SK-N-SH treated with all-trans-retinoic acid at 6 μM for 48 hours (cell line): ENCODE data around the gene UPK1A.

Experiments used
- ATAC-seq: fragments of 200-7000 bp; cut with Tn5 transposase; 3 replicates; pipeline ENCODE4 v1.9.1; 2020; ENCODE audit warnings: mild to moderate bottlenecking, moderate library complexity
- ARNTL ChIP-seq: fragments of 450-650 bp; formaldehyde crosslinking; IDR thresholded peaks from 2 replicates; pipeline ENCODE4 v1.5.0; 2020; ENCODE audit warnings: low read depth, mild to moderate bottlenecking, moderate library complexity, borderline replicate concordance
- BACH2 ChIP-seq: fragments of 250-450 bp; sonication (Bioruptor Pico); IDR thresholded peaks from 2 replicates; pipeline ENCODE4 v1.9.0; 2021; ENCODE audit warnings: mild to moderate bottlenecking, borderline replicate concordance
- CSDC2 ChIP-seq: fragments of 250-450 bp; sonication (Bioruptor Pico); IDR thresholded peaks from 2 replicates; pipeline ENCODE4 v1.5.0; 2020; ENCODE audit warnings: mild to moderate bottlenecking, moderate library complexity
- CSRNP3 ChIP-seq: fragments of 250-450 bp; sonication (Bioruptor Pico); IDR thresholded peaks from 2 replicates; pipeline ENCODE4 v1.5.1; 2021; ENCODE audit warnings: mild to moderate bottlenecking, moderate library complexity
- ESRRG ChIP-seq: fragments of 250-450 bp; sonication (Bioruptor Pico); IDR thresholded peaks from 2 replicates; pipeline ENCODE4 v1.6.1; 2021; ENCODE audit warnings: mild to moderate bottlenecking
- GLIS3 ChIP-seq: fragments of 250-450 bp; sonication (Bioruptor Pico); IDR thresholded peaks from 2 replicates; pipeline ENCODE4 v1.5.0; 2020; ENCODE audit warnings: mild to moderate bottlenecking, moderate library complexity
- OSR1 ChIP-seq: fragments of 250-450 bp; sonication (Bioruptor Pico); IDR thresholded peaks from 2 replicates; pipeline ENCODE4 v1.8.0; 2022; ENCODE audit warnings: moderate library complexity, mild to moderate bottlenecking, inconsistent platforms
- PATZ1 ChIP-seq: fragments of 250-450 bp; sonication (Bioruptor Pico); IDR thresholded peaks from 2 replicates; pipeline ENCODE4 v1.8.0; 2020; ENCODE audit warnings: mild to moderate bottlenecking, moderate library complexity, borderline replicate concordance
- PPARA ChIP-seq: fragments of 250-450 bp; sonication (Bioruptor Pico); IDR thresholded peaks from 2 replicates; pipeline ENCODE4 v1.5.0; 2020; ENCODE audit warnings: mild to moderate bottlenecking, borderline replicate concordance
- RARB ChIP-seq: fragments of 250-450 bp; sonication (Bioruptor Pico); IDR thresholded peaks from 2 replicates; pipeline ENCODE4 v1.8.0; 2021; ENCODE audit warnings: mild to moderate bottlenecking, moderate library complexity
- TCF4 ChIP-seq: fragments of 250-450 bp; sonication (Bioruptor Pico); IDR thresholded peaks from 2 replicates; pipeline ENCODE4 v1.8.0; 2021; ENCODE audit warnings: mild to moderate bottlenecking, moderate library complexity, borderline replicate concordance
- TOX ChIP-seq: fragments of 250-450 bp; sonication (Bioruptor Pico); IDR thresholded peaks from 2 replicates; pipeline ENCODE4 v1.8.0; 2021; ENCODE audit warnings: mild to moderate bottlenecking, moderate library complexity, borderline replicate concordance
- TSHZ2 ChIP-seq: fragments of 250-450 bp; sonication (Bioruptor Pico); IDR thresholded peaks from 2 replicates; pipeline ENCODE4 v1.5.0; 2020; ENCODE audit warnings: mild to moderate bottlenecking, moderate library complexity
- ZC3H10 ChIP-seq: fragments of 250-450 bp; sonication (Bioruptor Pico); IDR thresholded peaks from 2 replicates; pipeline ENCODE4 v1.5.1; 2021; ENCODE audit warnings: mild to moderate bottlenecking, moderate library complexity
- ZFP30 ChIP-seq: fragments of 450-650 bp; formaldehyde crosslinking; IDR thresholded peaks from 2 replicates; pipeline ENCODE4 v1.5.0; 2022; ENCODE audit warnings: mild to moderate bottlenecking, moderate library complexity
- ZNF565 ChIP-seq: fragments of 450-650 bp; formaldehyde crosslinking; conservative IDR thresholded peaks from 2 replicates; pipeline ENCODE4 v1.5.0; 2020; ENCODE audit warnings: low read depth, mild to moderate bottlenecking, moderate library complexity
- ZNF70 ChIP-seq: fragments of 450-650 bp; formaldehyde crosslinking; IDR thresholded peaks from 2 replicates; pipeline ENCODE4 v1.5.0; 2020; ENCODE audit warnings: mild to moderate bottlenecking, moderate library complexity
- ZNF8 ChIP-seq: fragments of 450-650 bp; formaldehyde crosslinking; IDR thresholded peaks from 2 replicates; pipeline ENCODE4 v1.5.0; 2020; ENCODE audit warnings: mild to moderate bottlenecking, moderate library complexity
- TF ChIP-seq, protein P1 (sequence below): fragments of 250-450 bp; sonication (Bioruptor Pico); IDR thresholded peaks from 2 replicates; pipeline ENCODE4 v1.5.1; 2020; ENCODE audit warnings: low read depth, mild to moderate bottlenecking, moderate library complexity
- TF ChIP-seq, protein P2 (sequence below): fragments of 250-450 bp; sonication (Bioruptor Pico); IDR thresholded peaks from 2 replicates; pipeline ENCODE4 v1.8.0; 2021; ENCODE audit warnings: low read depth, mild to moderate bottlenecking, moderate library complexity, borderline replicate concordance

Gene UPK1A

GRCh38 chr19:35710784-35711723 is 44.7 kb downstream of the UPK1A start:
- TF ChIP-seq TSHZ2 (no peak), BACH2 (CRISPR knock-in tag) (no peak), ESRRG (CRISPR knock-in tag) (no peak), CSRNP3 (CRISPR knock-in tag) (no peak), OSR1 (CRISPR knock-in tag) (no peak), GLIS3 (no peak), TCF4 (CRISPR knock-in tag) (no peak), PATZ1 (no peak), ZFP30 (CRISPR knock-in tag) (no peak), ZC3H10 (CRISPR knock-in tag) (no peak)
- TF ChIP-seq, protein P1, sequence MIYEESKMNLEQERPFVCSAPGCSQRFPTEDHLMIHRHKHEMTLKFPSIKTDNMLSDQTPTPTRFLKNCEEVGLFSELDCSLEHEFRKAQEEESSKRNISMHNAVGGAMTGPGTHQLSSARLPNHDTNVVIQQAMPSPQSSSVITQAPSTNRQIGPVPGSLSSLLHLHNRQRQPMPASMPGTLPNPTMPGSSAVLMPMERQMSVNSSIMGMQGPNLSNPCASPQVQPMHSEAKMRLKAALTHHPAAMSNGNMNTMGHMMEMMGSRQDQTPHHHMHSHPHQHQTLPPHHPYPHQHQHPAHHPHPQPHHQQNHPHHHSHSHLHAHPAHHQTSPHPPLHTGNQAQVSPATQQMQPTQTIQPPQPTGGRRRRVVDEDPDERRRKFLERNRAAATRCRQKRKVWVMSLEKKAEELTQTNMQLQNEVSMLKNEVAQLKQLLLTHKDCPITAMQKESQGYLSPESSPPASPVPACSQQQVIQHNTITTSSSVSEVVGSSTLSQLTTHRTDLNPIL, result no peak
- TF ChIP-seq, protein P2, sequence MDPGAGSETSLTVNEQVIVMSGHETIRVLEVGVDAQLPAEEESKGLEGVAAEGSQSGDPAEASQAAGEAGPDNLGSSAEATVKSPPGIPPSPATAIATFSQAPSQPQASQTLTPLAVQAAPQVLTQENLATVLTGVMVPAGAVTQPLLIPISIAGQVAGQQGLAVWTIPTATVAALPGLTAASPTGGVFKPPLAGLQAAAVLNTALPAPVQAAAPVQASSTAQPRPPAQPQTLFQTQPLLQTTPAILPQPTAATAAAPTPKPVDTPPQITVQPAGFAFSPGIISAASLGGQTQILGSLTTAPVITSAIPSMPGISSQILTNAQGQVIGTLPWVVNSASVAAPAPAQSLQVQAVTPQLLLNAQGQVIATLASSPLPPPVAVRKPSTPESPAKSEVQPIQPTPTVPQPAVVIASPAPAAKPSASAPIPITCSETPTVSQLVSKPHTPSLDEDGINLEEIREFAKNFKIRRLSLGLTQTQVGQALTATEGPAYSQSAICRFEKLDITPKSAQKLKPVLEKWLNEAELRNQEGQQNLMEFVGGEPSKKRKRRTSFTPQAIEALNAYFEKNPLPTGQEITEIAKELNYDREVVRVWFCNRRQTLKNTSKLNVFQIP, result no peak

DNA sequence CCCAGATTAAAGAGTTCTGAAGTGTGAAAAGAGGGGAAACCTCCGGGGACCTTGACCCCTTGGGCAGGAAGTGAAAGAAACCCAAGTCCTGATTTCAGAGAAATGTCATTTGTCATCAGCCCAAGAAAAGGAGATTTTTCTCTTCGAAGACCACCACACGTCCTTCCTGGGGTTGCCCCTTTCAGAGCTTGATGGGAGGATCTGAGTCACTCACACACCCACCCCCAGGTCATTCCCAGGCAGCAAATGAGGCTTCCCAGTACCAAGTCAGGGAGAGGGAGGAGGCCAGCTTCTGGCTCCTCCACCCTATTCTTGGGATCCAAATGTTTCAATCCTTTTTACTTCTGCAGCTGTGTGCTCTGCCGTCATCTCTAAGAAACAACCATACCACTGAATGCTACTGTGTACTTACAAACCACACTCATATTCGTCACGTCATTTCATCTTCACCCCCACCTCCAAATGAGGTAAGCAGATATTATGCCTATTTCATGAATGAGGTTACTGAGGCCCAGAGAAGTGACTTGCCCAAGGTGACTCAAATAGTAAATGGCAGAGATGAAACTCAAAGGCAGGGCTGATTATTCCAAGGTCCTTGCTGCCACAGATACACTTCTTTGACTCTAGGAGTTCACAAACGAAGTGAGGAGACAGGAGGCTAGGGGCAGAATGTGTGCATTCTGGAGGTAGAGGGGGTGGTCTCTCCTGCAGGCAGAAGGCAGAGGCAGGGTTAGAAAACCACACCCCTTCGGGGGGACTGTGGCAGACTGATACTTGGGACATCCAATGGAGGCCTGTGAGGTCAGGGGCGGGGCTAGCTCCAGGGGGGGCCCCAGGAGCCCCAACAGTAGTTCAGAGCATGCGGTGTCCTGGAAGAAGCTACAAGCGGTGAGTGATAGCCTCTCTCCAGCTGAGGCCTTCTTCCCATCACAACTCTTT is 46.5 kb downstream of the UPK1A start:
- TF ChIP-seq TOX (CRISPR knock-in tag) (no peak), ARNTL (CRISPR knock-in tag) (no peak), ZNF8 (CRISPR knock-in tag) (no peak)
- TF ChIP-seq, all 23 proteins: peak for 0
- no peak for ATAC-seq

More at GRCh38 chr19:35710784-35711723, 44.7 kb downstream of the UPK1A start:
- ATAC-seq, result no peak; the same call in 2 of the 3 replicates

- no peak for ATAC-seq
- no peak for TF ChIP-seq RARB (CRISPR knock-in tag)
- TF ChIP-seq ZFP30 (CRISPR knock-in tag), result no peak
- TF ChIP-seq BACH2 (CRISPR knock-in tag), result no peak
- TF ChIP-seq, protein P1, result no peak
- no peak for TF ChIP-seq ZNF565 (CRISPR knock-in tag)
- no peak for TF ChIP-seq CSDC2
- TF ChIP-seq GLIS3, result no peak
- no peak for TF ChIP-seq ZC3H10 (CRISPR knock-in tag)
- TF ChIP-seq PPARA, result no peak
- no peak for TF ChIP-seq TOX (CRISPR knock-in tag)
- TF ChIP-seq ZNF8 (CRISPR knock-in tag), result no peak
- no peak for TF ChIP-seq ZNF70 (CRISPR knock-in tag)
Observed at GRCh38 chr19:35713506-35713850, 47.2 kb downstream of the UPK1A start.
